ENCODE measurements around the gene FBN1. TPM values are rescaled to one million over a fixed set of nuclear protein-coding genes. Genes with fewer than 3 reads are reported as not detected.

Gene FBN1
- total RNA-seq, 4 donors from 2014 or later, result 13.0 to 28.0 (median 20.9) TPM

DNA sequence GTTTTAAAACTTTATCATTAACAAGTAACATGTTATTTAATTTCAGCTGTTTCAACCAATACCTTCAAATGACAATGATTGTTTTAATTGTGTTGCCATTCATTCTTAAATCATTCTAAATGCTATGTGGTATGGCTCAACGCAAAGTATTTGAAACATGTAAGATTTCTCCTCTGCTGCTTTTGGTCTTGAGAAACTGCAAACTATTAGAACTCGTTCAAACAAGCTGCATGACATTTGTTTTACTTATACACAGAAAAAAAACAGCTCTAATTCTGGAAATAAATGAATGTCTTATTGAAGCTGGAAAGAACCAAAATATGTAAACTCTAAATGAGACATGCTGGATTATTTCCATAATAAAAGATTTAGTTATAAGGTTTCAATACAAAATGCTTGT lies 29.3 kb downstream of the FBN1 start:
- Histone ChIP-seq H3K4me3 (no peak overlapping the region), H3K27me3 (no peaks in the 10 kb centered on the region), H3K27ac (no peak overlapping the region), H3K9me3 (no peaks in the 10 kb centered on the region), H3K4me1 (peaks cover 0 to 7% of the 10 kb centered on the region in 2 donors), H3K36me3 (no peaks in the 10 kb centered on the region)
- intact Hi-C loops (cut with DNase I; ENCODE audit: low total_unique reads), result no loop called here
- in situ Hi-C loops (cut with MboI; ENCODE audit: low sequenced_read_pairs in 4 of 4), result no loop called here
- TF ChIP-seq, protein P1, sequence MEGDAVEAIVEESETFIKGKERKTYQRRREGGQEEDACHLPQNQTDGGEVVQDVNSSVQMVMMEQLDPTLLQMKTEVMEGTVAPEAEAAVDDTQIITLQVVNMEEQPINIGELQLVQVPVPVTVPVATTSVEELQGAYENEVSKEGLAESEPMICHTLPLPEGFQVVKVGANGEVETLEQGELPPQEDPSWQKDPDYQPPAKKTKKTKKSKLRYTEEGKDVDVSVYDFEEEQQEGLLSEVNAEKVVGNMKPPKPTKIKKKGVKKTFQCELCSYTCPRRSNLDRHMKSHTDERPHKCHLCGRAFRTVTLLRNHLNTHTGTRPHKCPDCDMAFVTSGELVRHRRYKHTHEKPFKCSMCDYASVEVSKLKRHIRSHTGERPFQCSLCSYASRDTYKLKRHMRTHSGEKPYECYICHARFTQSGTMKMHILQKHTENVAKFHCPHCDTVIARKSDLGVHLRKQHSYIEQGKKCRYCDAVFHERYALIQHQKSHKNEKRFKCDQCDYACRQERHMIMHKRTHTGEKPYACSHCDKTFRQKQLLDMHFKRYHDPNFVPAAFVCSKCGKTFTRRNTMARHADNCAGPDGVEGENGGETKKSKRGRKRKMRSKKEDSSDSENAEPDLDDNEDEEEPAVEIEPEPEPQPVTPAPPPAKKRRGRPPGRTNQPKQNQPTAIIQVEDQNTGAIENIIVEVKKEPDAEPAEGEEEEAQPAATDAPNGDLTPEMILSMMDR (IDR thresholded peaks at IDR 0.05 in 4 of 5, conservative IDR thresholded peaks at IDR 0.05 in 1 of 5), result no peak
- no peak for TF ChIP-seq POLR2A (IDR thresholded peaks at IDR 0.05)
- ATAC-seq, result no peak
- no peak for DNase-seq

- ATAC-seq (no peak), DNase-seq (no peak)
- Histone ChIP-seq H3K27ac (no peak overlapping the region), H3K4me3 (no peak overlapping the region), H3K4me1 (peaks cover 0 to 7% of the 10 kb centered on the region in 2 donors), H3K9me3 (no peaks in the 10 kb centered on the region), H3K36me3 (no peaks in the 10 kb centered on the region), H3K27me3 (no peaks in the 10 kb centered on the region)
- intact Hi-C loops (cut with DNase I; ENCODE audit: low total_unique reads) (no loop called here), in situ Hi-C loops (cut with MboI; ENCODE audit: low sequenced_read_pairs in 4 of 4) (no loop called here)
- TF ChIP-seq, protein P1 (IDR thresholded peaks at IDR 0.05 in 4 of 5, conservative IDR thresholded peaks at IDR 0.05 in 1 of 5), result no peak
- no peak for TF ChIP-seq POLR2A (IDR thresholded peaks at IDR 0.05)
Measured at GRCh38 chr15:48614051-48614450, 31.5 kb downstream of the FBN1 start.

DNA sequence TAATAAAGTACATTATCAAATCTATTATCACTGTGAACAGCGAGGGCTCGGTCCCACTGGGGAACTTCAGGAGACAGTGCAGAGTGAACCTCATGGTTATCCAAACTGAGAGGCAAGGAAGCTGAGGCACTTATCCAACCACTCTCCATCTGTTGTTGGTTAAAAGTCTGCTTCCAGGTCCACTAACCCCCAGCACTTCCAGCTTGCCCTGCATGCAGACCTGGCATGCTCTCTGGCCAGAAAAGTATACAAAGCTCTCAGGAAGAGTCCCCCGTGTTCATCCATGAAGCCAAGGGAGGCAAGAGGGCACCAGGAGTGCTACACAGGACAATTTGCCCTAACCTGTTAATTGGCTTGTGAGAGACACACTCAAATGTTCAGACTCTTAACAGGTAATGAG lies 36.0 kb downstream of the FBN1 start:
- no peak overlapping the region for H3K27ac ChIP-seq
- intact Hi-C loops (cut with DNase I; ENCODE audit: low total_unique reads), result no loop called here
- no peak overlapping the region for H3K4me3 ChIP-seq
- in situ Hi-C loops (cut with MboI; ENCODE audit: low sequenced_read_pairs in 4 of 4), result no loop called here
- H3K36me3 ChIP-seq, result no peaks in the 10 kb centered on the region
- no peaks in the 10 kb centered on the region for H3K9me3 ChIP-seq
- no peak for TF ChIP-seq POLR2A (IDR thresholded peaks at IDR 0.05)
- TF ChIP-seq, protein P1 (IDR thresholded peaks at IDR 0.05 in 4 of 5, conservative IDR thresholded peaks at IDR 0.05 in 1 of 5), result no peak
- DNase-seq (no peak), ATAC-seq (no peak)
- no peaks in the 10 kb centered on the region for H3K4me1 ChIP-seq
- no peaks in the 10 kb centered on the region for H3K27me3 ChIP-seq

GRCh38 chr15:48607846-48608245 lies 37.7 kb downstream of the FBN1 start:
- Histone ChIP-seq H3K27ac (no peak overlapping the region), H3K9me3 (no peaks in the 10 kb centered on the region), H3K4me1 (peaks cover 2 to 3% of the 10 kb centered on the region in 2 donors), H3K36me3 (no peaks in the 10 kb centered on the region), H3K4me3 (no peak overlapping the region), H3K27me3 (no peaks in the 10 kb centered on the region)
- in situ Hi-C loops (cut with MboI; ENCODE audit: low sequenced_read_pairs in 4 of 4) (no loop called here), intact Hi-C loops (cut with DNase I; ENCODE audit: low total_unique reads) (no loop called here)
- TF ChIP-seq, protein P1 (IDR thresholded peaks at IDR 0.05 in 4 of 5, conservative IDR thresholded peaks at IDR 0.05 in 1 of 5), result no peak
- TF ChIP-seq POLR2A (IDR thresholded peaks at IDR 0.05), result no peak
- ATAC-seq (no peak), DNase-seq (no peak)

GRCh38 chr15:48604567-48604966 lies 40.9 kb downstream of the FBN1 start:
- in situ Hi-C loops (cut with MboI; ENCODE audit: low sequenced_read_pairs in 4 of 4) (no loop called here), intact Hi-C loops (cut with DNase I; ENCODE audit: low total_unique reads) (no loop called here)
- peaks cover 3 to 9% of the 10 kb centered on the region in 2 donors for H3K4me1 ChIP-seq
- TF ChIP-seq, protein P1 (IDR thresholded peaks at IDR 0.05 in 4 of 5, conservative IDR thresholded peaks at IDR 0.05 in 1 of 5), result no peak
- no peak for TF ChIP-seq POLR2A (IDR thresholded peaks at IDR 0.05)
- no peaks in the 10 kb centered on the region for H3K36me3 ChIP-seq
- no peak overlapping the region for H3K4me3 ChIP-seq
- no peaks in the 10 kb centered on the region for H3K9me3 ChIP-seq
- no peak for ATAC-seq
- H3K27ac ChIP-seq, result no peak overlapping the region
- no peak for DNase-seq
- no peaks in the 10 kb centered on the region for H3K27me3 ChIP-seq

Data from gastrocnemius medialis (tissue), 4 donors.